Fibroblast of the conjunctiva (primary cell): ENCODE measurements around the gene ACADVL.
A peak's percentile ranks its signal among the peaks of the same experiment; 100 is the strongest.

Experiments used
- DNase-seq: peaks from one replicate; pipeline ENCODE4 v3.0.0-alpha.2; 2010; ENCODE audit warnings: low read depth

ACADVL gene

DNA sequence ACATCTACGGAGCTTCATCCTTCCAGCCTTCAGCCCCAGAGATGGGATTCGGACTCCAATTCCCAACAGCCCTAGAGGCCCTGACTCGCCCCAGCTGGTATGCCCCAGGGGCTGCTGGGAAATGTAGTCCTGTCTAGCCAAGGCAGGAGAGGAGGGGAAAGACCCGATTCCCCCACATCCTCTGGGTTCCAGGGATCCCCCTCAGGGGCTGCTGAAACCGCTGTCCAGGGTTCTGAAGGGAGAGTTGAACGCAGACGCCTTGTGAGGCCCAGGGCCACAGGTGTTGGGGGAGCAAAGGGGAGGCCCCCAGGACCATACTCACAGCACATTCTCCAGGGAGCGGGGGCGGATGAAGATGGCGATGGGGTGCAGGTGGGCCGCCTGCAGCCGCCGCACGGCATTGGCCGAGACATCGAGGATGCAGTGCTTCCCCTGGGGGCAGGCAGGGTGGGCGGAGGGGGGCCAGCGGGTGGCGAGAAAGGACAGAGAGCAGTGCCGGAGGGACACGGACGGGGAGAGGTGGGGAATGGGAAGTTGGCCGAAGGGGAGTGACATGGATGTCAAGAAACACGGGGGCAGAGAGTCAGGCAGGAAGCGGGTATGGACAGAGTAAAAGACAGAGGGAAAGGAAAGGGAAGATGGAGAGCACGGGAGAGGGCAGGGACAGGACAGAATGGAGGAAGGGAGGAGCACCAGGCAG is 28.0 kb upstream of the ACADVL start:
- no peak for DNase-seq

DNA sequence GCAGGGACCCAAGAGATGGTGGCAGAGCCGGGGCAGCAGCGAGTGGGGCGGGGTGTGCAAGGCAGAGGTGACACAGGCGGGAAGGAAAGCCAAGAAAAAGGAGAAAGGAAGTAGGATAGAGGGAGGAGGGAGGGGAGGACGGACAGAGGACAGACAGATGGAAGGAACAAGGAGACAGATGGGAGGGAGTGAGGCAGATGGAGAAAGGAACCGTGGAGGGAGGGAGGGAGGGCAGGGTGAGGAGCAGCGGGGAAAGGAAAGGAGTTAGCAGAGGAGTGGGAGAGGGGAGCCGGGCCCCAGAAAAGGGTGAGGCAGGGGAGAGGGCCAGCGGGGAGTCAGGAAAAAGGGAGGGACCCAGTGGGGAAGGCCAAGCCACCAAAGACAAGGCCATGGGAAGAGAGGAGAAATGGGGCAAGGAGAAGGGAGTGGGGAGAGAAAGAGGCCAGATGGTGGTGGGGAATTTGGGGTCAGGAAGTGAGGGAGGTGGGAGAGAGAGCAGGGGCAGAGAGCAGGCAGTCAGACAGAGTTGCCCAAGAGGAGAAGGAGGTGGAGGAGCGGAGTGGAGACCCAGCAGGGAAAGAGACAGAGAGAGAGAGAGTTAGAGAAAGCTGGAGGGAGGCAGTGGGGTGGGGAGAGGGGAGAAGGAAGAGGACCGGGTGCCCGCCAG is 27.3 kb upstream of the ACADVL start:
- DNase-seq, result no peak

GRCh38 chr17:7195971-7196370 is 23.8 kb upstream of the ACADVL start:
- DNase-seq, result no peak

GRCh38 chr17:7196651-7197401 is 22.9 kb upstream of the ACADVL start:
- no peak for DNase-seq

GRCh38 chr17:7203391-7203790 is 16.3 kb upstream of the ACADVL start:
- no peak for DNase-seq

- DNase-seq, result no peak
These were observed 15.4 kb upstream of the ACADVL start for GRCh38 chr17:7204336-7204735.

- peak; percentile 74 for DNase-seq
These were observed 14.8 kb upstream of the ACADVL start for GRCh38 chr17:7204828-7205461.

GRCh38 chr17:7205561-7205960 is 14.2 kb upstream of the ACADVL start:
- DNase-seq, result no peak

- DNase-seq, result no peak
These were observed 12.4 kb upstream of the ACADVL start for GRCh38 chr17:7207120-7208001.

DNA sequence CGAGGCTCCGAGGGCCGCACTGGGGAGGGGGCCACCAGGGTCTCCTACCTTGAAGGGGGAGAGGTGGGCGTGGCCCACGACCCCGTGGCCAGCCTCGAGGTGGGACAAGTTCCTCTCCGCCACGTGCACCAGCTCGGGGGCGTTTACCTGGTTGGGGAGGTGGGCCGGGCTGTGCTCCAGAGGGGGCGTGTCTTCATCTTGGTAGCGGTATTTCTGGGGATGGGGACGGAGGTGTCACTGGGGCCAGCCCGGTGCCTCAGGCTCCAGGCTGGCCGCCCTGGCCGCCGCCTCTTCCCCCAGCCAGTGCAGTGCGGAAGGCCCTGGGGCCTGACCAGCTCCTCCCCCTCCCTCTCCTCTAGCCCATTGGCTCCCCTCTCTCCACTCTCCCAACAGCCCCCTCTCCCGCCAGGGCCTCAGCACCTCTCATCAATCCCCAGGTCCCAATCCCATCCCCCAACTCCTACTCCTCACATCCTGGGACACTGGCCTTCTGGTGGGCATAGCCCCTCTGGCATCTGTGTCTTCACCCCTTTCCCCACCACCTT is 11.6 kb upstream of the ACADVL start:
- DNase-seq, result no peak

GRCh38 chr17:7208754-7209460 is 10.8 kb upstream of the ACADVL start:
- no peak for DNase-seq

DNA sequence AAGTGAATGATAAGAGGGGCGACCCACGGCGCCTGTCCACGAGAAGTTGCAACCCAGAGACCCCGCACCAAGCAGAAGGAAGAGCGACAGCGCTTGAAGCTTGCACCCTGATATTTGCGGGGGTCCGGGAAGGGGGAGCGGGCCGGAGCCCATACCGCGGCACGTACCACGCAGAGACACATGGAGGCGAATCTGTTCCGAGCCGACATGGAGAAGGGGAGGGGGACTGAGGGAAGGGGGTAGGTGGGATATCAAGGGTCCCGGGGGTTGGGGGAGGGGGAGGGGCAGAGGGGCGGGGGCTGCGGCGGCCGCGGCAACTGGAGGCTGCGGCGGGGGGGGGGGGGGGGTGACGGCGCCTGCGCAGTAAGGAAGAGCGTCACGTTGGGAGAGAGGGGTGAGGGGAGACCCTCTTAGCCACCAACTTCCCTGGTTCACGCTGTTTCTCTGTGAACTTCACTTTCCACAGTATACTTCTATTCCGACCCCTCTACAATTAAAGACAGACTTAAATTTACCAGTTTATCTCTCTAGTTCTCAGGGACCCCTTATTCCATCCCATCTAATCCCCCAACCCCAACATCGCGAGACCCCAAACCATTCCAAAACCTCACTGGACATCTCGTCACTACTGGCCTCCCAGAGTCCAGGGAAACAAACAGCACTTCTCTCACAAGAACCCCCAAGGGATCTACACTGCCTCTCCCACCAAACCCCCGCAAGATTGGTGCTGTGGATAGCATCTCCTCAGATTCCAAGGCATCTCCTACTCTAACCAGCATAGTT is 8.1 kb upstream of the ACADVL start:
- no peak for DNase-seq

- peak; percentile 86 for DNase-seq
These were observed 5.8 kb upstream of the ACADVL start for GRCh38 chr17:7213895-7214299.

- DNase-seq, result peak; percentile 96
These were observed 5.2 kb upstream of the ACADVL start for GRCh38 chr17:7214300-7215135.

- DNase-seq, result no peak
These were observed 4.6 kb upstream of the ACADVL start for GRCh38 chr17:7215136-7215638.

- no peak for DNase-seq
These were observed 4.0 kb upstream of the ACADVL start for GRCh38 chr17:7215652-7216180.

DNA sequence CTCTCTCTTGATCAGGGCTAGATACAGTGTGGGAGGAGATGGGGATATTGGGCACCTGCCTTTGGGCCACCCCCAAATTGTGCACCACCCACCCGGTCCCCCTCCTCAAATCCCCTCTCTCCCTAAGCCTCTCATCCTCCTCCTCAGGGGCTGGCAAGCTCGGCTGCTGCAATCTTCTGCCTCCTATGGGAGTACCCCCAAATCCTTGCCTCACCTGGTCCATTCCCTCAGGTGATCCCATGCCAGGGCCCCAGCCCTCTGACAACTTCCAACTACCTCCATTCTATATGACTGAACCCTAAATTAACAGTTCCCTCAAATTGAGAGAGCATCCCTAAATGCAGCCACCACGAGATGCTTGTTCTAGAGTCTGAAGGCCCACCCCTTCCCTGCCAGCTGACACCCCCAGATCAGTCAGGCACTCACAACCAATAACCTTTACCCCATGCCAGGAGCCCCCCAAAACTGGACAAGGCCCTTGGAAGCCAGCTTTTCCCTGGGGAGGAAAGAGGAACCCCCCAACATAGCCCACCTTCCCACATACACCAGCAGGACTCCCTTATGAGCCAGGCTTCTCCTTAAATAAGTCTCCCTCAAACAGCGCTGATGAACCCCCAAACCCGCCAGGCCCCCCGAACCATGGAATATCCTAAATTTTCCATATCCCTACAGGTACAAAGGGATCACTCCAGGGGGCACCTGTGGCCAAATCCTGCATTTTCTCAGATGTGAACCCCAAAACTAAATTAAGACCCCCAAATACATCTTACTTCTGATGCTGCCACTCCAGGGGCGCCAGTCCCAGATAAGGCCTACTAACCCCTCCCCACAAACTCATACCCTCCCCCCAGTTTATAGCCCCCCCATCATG is 3.3 kb upstream of the ACADVL start:
- no peak for DNase-seq
